ENCODE results near the gene GNPTG. TPM values are rescaled to one million over a fixed set of nuclear protein-coding genes. Genes with fewer than 3 reads are reported as not detected.

GNPTG gene
- total and polyA plus RNA-seq, 2 of the 13 experiments (the other 11 are each of a cell fraction or from before 2014, with no cell fraction given), result 22.7 to 71.1 TPM

DNA sequence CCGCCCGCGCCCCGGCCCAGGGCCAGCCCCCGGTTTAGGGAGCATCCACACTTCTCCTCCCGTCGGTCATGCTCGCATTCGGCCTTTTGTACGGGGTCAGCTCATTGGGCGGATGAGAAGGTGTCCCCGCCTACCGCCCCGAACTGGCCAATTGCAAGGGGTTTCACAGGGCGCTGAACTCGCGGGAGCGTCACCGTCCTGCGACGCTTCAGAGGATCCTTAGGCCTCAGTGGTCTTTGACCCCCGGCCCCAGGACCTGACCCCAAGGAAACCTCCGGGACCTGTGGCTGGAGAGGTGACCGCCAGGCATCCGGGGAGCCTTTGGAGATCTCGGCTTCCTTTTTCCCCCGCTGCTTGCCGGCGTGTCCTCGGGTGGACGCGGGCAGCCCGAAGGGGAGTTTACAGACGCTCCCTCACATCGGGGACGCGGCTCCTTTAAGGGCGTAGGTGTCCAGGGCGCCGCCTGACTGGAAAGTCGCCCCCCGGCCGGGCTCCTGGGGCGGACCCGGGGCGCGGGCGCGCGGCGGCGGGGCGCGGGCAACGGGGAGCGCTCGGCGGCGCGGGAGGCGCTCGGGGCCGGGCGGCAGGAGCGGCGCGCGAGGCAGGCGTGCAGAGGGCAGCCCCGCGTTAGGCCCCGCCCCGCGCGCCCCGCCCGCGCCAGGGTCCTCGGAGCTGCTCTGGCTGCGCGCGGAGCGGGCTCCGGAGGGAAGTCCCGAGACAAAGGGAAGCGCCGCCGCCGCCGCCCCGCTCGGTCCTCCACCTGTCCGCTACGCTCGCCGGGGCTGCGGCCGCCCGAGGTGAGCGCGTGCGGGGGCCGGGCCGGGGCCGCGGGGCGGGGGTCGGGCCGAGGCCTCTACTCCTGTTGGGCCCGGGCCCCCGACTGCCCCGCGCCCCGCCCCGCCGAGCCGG, 42.5 kb upstream of the GNPTG start, which contains the start of gene UBE2I (continued):
- TF ChIP-seq RXRB (CRISPR knock-in tag; IDR thresholded peaks at IDR 0.05; ENCODE audit: borderline replicate concordance) (peak; percentile 18; the same call in 1 of the 2 replicates), ZFP62 (CRISPR knock-in tag; IDR thresholded peaks at IDR 0.05) (no peak), RAD51 (IDR thresholded peaks at IDR 0.05; ENCODE audit: borderline replicate concordance) (no peak), NFKB2 (CRISPR knock-in tag; IDR thresholded peaks at IDR 0.05; ENCODE audit: borderline replicate concordance) (peak; percentile 65; the same call in 1 of the 2 replicates), ZNF10 (CRISPR knock-in tag; IDR thresholded peaks at IDR 0.05; ENCODE audit: borderline replicate concordance, low read depth) (no peak), ZNF761 (CRISPR knock-in tag; conservative IDR thresholded peaks at IDR 0.05) (no peak), NFRKB (IDR thresholded peaks at IDR 0.05) (no peak), ZFP36L1 (CRISPR knock-in tag; IDR thresholded peaks at IDR 0.05) (no peak), HDAC6 (IDR thresholded peaks at IDR 0.05; ENCODE audit: low read depth, low read length) (no peak), PRMT3 (CRISPR knock-in tag; IDR thresholded peaks at IDR 0.05; ENCODE audit: borderline replicate concordance, low read depth) (no peak), ARNTL (CRISPR knock-in tag; IDR thresholded peaks at IDR 0.05) (0 out of 2 replicates have a peak, but pooled peaks have one; percentile 69), KLF9 (CRISPR knock-in tag; IDR thresholded peaks at IDR 0.05; ENCODE audit: low read depth) (no peak), ZNF674 (CRISPR knock-in tag; IDR thresholded peaks at IDR 0.05; ENCODE audit: low read depth) (peak; percentile 53; the same call in 1 of the 2 replicates), RFX1 (IDR thresholded peaks at IDR 0.05) (no peak), FOXC1 (CRISPR knock-in tag; IDR thresholded peaks at IDR 0.05; ENCODE audit: borderline replicate concordance) (peak; percentile 88), FOXK2 (IDR thresholded peaks at IDR 0.05) (no peak), ZNF331 (CRISPR knock-in tag; IDR thresholded peaks at IDR 0.05) (no peak), CHD4 (IDR thresholded peaks at IDR 0.05; ENCODE audit: borderline replicate concordance, low read length) (no peak), GABPB1 (CRISPR knock-in tag; IDR thresholded peaks at IDR 0.05) (peak; percentile 75; the same call in 1 of the 2 replicates)
- TF ChIP-seq, protein P1, sequence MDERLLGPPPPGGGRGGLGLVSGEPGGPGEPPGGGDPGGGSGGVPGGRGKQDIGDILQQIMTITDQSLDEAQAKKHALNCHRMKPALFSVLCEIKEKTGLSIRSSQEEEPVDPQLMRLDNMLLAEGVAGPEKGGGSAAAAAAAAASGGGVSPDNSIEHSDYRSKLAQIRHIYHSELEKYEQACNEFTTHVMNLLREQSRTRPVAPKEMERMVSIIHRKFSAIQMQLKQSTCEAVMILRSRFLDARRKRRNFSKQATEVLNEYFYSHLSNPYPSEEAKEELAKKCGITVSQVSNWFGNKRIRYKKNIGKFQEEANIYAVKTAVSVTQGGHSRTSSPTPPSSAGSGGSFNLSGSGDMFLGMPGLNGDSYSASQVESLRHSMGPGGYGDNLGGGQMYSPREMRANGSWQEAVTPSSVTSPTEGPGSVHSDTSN (CRISPR knock-in tag; IDR thresholded peaks at IDR 0.05), result no peak
- TF ChIP-seq, protein P2, sequence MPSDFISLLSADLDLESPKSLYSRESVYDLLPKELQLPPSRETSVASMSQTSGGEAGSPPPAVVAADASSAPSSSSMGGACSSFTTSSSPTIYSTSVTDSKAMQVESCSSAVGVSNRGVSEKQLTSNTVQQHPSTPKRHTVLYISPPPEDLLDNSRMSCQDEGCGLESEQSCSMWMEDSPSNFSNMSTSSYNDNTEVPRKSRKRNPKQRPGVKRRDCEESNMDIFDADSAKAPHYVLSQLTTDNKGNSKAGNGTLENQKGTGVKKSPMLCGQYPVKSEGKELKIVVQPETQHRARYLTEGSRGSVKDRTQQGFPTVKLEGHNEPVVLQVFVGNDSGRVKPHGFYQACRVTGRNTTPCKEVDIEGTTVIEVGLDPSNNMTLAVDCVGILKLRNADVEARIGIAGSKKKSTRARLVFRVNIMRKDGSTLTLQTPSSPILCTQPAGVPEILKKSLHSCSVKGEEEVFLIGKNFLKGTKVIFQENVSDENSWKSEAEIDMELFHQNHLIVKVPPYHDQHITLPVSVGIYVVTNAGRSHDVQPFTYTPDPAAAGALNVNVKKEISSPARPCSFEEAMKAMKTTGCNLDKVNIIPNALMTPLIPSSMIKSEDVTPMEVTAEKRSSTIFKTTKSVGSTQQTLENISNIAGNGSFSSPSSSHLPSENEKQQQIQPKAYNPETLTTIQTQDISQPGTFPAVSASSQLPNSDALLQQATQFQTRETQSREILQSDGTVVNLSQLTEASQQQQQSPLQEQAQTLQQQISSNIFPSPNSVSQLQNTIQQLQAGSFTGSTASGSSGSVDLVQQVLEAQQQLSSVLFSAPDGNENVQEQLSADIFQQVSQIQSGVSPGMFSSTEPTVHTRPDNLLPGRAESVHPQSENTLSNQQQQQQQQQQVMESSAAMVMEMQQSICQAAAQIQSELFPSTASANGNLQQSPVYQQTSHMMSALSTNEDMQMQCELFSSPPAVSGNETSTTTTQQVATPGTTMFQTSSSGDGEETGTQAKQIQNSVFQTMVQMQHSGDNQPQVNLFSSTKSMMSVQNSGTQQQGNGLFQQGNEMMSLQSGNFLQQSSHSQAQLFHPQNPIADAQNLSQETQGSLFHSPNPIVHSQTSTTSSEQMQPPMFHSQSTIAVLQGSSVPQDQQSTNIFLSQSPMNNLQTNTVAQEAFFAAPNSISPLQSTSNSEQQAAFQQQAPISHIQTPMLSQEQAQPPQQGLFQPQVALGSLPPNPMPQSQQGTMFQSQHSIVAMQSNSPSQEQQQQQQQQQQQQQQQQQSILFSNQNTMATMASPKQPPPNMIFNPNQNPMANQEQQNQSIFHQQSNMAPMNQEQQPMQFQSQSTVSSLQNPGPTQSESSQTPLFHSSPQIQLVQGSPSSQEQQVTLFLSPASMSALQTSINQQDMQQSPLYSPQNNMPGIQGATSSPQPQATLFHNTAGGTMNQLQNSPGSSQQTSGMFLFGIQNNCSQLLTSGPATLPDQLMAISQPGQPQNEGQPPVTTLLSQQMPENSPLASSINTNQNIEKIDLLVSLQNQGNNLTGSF (CRISPR knock-in tag; IDR thresholded peaks at IDR 0.05), result peak; percentile 46; the same call in 1 of the 2 replicates
- TF ChIP-seq, protein P3, sequence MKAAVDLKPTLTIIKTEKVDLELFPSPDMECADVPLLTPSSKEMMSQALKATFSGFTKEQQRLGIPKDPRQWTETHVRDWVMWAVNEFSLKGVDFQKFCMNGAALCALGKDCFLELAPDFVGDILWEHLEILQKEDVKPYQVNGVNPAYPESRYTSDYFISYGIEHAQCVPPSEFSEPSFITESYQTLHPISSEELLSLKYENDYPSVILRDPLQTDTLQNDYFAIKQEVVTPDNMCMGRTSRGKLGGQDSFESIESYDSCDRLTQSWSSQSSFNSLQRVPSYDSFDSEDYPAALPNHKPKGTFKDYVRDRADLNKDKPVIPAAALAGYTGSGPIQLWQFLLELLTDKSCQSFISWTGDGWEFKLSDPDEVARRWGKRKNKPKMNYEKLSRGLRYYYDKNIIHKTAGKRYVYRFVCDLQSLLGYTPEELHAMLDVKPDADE (CRISPR knock-in tag; IDR thresholded peaks at IDR 0.05), result no peak
